NCI-H524 (cell line): ENCODE measurements around the gene TTYH1.
"Not testable (repeated sequence)": the region's sequence is repeated elsewhere in the genome, so short reads cannot be mapped to it uniquely, and the experiment has no call there.

ENCODE experiments used
- DNase-seq, 2 experiments: peaks; one replicate each; lab custom pipeline; 2025; lab: John Stamatoyannopoulos, UW

The TTYH1 gene

DNA sequence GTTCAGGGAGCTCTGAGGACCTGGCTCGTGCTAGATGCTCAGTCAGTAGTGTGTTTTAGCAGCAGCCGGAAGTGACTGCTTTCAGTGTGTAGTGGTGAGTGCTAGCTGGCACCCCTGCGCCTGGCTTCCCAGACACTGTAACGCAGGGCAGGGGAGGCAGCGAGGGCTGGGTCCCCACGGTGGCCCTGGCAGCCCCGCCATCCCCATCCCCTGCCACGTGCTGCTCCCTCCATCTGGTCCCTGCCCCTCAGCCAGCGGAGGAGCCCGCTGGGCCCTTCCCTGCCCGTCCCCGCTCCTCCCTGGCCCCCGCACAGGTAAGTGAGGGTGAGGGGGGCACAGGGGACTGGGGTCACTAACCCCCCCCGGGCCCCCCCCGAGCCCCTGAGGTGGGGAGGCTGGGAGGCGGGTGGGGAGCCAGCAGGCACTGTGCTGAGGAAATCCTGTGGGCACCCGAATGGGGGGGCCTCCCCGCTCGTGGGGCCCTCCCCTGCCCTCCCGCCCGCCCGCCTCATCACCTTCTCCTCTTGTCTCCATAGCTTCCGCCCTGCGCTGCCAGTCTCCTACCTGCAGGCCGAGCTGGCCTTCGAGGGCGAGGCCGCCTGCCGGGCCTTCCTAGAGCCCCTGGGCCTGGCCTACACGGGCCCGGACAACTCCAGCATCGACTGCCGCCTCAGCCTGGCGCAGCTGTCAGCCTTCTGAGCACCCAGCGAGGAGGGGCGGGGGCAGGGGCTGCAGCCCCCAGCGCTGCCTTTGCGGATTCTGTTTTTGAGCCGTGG lies 45.2 kb downstream of the TTYH1 start:
- no peak for DNase-seq

GRCh38 chr19:54461210-54461609 lies 45.9 kb downstream of the TTYH1 start:
- no peak for DNase-seq

DNA sequence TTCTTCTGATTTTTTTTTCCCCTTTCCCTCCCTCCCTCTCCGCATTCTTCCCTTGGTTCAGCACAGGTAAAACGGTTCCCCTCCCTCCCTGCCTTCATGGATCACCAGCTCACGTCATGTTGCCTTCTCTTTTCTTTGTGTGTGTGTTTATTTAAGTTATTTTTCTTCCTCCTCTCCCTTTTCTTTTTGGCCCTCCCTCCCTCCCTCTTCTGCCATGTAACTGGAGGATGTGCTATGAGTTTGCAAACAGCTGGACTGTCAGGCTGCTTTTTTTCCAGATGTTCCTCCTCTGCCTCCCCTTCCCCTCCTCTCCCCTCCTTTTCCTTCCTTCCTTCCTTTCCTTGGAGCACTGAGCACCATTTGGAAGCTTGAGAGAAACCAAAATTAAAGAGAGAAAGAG lies 46.3 kb downstream of the TTYH1 start:
- no peak for DNase-seq

DNA sequence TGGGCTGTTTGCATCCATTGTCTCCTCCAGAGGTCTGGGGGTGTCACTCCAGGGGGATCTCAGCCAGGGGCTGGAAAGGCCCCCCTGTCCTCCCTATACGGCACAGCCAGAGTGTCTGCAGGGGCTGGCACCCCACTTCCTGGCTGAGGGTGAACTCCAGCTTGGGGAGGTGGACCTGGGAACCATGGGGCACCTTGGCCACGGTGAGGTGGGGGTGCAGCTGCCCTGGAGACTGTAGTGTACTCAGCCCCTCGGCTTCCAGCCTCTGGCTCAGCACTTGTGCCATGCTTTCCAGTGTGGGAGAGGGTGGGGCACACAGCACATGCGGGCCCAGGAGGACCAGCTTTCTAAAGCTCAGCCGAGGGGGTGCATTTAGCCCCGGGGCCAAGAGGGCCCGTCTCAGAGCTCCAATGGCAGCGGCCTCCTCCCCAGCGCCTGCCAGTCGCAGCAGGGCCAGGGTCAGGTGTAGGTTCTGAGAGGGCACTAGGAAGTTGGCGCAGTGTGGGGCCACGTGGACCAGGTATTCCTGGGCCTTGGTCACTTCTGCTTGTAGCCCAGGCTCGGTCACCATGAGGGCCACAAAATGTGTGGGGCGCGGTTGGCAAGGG lies 46.9 kb downstream of the TTYH1 start:
- DNase-seq, result no peak

- peak; percentile 60 to 70 for DNase-seq
These were observed 47.6 kb downstream of the TTYH1 start for GRCh38 chr19:54462655-54463530.

DNA sequence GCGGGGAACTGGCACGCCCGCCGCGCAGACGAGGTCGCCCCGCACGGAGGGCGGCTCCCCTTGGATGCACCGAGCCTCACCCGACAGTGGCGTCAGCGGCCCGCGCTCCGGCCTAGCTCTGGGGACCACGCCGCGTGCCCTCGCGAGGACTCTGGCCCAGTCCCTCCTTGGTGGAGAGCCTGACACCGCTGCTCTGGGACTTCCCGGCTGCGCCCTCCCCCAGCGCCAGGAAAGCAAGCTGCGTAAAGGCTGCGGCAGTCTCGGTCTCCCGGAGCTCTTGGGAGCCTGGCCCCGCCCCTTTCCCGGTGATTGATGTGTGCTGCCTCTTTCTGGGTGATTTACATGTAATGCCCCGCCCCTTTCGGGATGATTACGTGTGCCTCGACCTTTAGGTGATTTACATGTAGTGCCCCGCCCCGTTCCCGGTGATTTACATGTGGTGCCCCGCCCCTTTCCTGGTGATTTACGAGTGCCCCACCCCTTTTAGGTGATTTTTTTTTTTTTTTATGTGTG lies 48.3 kb downstream of the TTYH1 start, which contains the start of gene LENG9:
LENG9 (minus strand) TSS at position 248 of the 513 bp plus-strand sequence. CDS start 252 bp downstream, outside the sequence.
- DNase-seq, result peak; percentile 62 to 76

DNA sequence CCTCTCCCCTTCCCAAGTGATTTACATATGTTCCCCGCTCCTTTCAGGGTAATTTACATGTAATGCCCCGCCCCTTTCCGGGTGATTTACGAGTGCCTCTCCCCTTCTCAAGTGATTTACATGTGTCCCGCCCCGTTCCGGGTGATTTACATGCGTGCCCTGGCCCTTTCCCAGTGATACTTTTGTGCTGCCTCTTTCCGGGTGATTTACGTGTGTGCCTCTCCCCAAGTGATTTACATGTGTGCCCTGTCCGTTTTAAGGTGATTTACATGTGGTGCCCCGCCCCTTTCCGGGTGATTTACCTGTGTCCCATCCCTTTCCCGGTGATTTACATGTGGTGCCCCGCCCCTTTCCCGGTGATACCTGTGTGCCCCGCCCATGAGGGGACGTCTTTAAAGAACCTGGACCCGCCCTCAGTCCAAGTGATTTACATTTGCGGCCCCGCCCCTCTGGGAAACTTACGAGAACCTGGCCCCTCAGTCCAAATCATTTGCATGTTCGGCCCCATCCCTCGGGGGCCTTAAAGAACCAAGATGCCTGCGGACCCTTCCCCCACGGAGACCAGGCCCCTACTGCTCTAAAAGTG lies 48.9 kb downstream of the TTYH1 start:
- DNase-seq, result peak in 1 of 2 experiments; percentile 65

DNA sequence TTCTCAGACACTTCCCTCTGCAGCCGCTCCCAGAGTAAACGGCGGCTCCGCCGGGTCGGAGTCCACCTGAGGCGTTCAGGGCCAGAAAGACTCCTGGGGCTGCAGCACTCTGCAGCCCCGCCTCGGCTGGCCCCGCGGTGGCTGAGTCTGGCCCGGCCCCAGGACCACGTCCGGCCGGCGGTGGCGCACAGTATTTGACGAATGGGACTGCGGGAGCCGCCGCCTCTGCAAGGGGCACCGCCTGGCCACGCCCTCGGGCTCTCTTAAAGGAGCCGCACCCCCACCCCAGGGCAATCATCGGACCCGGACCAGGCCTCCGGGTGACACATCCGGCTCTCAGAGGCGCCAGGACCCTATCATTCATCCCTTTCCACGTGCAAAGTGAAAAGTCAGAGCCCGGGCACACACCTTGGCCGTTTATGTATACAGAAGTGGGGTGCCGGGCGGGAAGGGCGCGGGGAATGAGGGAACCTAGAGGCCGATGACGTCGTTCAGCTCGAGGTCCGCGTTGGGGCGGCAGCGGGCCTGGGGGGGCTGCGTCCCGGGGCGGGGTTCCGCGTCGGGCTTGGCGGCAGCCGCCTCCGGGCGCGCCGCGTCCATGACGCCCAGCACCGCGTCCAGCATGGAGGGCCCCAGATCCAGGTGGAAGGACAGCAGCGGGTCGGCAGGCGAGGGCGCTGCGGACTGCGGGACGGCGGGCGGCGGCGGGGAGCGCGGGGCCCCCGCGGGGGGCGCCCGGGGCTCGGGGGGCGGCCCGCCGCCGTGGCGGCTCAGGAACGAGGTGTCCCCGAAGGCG lies 49.6 kb downstream of the TTYH1 start:
- DNase-seq, result peak; percentile 59 to 77

DNA sequence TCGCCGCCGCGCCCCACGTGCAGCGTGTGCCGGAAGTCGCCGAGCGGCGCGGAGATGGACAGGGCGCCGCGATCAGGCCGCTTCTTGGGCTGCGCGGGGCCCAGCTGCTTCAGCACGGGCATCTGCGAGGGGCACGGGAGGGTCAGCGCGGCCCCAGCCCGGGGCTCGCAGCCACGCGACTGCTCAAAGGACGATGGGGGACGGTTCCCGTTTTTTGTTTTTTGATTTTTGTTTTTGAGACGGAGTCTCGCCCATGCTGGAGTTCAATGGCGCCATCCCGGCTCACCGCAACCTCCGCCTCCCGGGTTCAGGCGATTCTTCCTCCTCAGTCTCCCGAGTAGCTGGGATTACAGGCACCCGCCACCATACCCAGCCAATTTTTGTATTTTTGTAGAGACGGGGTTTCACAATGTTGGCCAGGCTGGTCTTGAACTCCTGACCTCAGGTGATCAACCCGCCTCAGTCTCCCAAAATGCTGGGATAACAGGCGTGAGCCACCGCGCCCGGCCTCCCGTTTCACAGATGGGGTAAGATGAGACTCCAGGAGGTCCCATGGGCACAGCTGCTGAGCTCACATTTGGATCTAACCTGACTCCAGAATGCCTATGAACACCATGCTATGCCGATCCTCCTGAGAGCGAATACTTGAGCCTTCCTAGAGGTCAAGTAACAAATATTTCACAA lies 50.3 kb downstream of the TTYH1 start:
- DNase-seq, result no peak

DNA sequence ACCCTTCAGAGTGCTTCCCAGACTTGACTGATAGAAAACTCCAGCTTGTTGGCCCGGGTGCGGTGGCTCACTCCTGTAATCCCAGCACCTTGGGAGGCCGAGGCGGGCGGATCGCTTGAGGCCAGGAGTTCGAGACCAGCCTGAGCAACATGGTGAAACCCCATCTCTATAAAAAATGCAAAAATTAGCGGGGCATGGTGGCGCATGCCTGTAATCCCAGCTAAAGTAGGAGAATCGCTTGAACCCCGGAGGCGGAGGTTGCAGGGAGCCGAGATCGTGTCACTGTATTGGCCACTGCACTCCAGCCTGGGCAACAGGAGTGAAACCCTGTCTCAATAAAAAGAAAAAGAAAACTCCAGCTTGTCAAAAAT lies 50.8 kb downstream of the TTYH1 start:
- not testable (repeated sequence) for DNase-seq

DNA sequence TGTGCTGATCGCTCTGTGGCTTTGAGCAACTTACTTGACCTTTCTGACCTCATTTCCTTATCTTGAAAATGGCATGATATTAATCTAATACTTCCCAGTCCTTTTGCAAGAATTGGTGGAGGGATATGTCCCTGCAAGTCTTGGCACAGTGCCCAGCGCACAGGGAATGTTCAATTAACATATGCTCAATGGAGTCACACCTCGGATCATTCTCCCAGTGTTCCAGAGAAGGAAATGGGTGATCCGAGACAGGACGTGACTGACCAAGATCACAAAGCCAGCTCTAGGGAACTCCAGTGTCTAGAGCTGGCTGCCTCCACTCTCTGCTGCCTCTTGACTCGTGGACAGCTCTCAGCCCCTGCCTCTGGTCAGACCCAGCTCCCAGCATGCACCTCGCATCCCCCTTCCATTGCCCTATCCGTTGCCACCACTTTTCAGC lies 54.3 kb downstream of the TTYH1 start:
- DNase-seq, result peak in 1 of 2 experiments; percentile 28

DNA sequence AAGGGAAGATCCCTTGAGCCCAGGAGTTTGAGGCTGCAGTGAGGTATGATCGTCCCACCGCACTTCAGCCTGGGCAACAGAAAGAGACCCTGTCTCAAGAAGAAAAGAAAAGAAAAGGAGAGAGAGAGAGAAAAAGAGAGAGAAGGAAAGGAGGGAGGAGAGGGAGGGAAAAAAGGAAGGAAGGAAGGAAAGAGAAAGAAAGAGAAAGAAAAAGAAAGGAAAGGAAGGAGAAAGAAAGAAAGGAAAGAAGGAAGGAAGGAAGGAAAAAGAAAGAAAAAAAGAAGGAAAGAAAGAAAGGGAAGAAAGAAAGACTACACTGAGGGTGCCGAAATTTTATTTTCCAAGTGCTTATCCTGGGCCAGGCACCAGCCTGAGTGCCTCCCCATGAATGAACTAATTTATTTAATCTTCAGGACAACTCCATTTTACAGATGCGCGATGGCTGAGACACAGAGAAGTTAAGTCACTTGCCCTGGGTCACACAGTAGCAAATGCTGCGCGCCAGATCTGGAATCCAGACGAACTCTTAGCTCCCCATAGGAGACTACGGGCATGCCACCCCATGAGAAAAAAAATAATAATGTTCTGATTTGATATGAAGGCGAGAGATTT lies 55.1 kb downstream of the TTYH1 start:
- no peak for DNase-seq

DNA sequence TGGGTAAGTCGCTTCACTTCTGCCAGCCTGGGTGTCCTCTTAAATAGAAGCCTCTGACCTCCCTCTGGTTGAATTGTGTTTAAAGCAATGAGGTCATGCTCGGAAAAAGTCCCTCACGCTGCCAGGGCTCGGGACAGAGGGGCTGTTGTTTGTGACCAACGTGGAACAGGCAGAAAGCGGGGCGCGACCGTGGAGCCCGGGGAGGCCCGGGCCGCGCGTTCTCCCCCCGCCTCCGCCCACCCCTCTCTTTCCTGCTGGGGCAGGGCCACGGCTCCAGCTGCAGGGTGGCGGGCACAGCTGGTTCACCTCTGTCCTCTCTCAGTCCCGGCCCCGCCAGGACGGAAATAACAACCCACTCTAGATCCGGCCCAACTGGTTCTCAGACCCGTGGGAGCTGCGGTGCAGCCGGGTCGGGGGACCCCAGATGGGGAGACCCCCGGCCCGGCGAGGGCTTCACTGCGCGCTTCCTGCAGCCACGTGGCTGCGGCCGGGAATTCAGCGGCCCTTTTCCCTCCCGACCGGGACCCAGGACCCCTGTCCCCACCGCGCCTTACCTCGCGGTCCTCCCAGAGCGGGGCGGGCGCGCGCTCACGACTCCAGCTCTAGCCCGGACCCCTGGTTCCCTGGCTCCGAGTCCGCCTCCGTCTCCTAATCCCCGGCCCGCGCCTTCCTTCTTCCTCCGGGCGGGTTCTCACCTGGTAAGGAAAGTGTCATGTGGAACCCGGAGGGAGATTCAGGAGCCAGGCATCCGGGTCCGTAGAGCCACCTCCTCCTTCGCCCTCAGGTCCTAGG lies 55.9 kb downstream of the TTYH1 start:
- DNase-seq, result no peak

- no peak for DNase-seq
These were observed 58.0 kb downstream of the TTYH1 start, which contains the start of gene CDC42EP5 for GRCh38 chr19:54473071-54473891. Gene CDC42EP5 (minus strand): TSS chr19:54473296. CDS start chr19:54465547, 7,749 bp downstream.

GRCh38 chr19:54473892-54474372 lies 58.7 kb downstream of the TTYH1 start:
- no peak for DNase-seq

GRCh38 chr19:54475706-54476105 lies 60.4 kb downstream of the TTYH1 start:
- DNase-seq, result no peak

GRCh38 chr19:54477650-54478049 lies 62.4 kb downstream of the TTYH1 start:
- DNase-seq, result no peak

- DNase-seq, result peak; percentile 60 to 70
These were observed 63.5 kb downstream of the TTYH1 start for GRCh38 chr19:54478677-54479266.
